Sigmoid colon (tissue), 4 donors: ENCODE measurements around the gene BRSK1.

Experiments
- POLR2A ChIP-seq, 2 donors: fragments of 450-650 bp; IDR thresholded peaks; one replicate each; pipeline ENCODE4 v1.6.1; 2016; ENCODE audit warnings: antibody characterized with exemption in 2 of 2, mild to moderate bottlenecking in 2 of 2, moderate library complexity in 2 of 2
- POLR2AphosphoS5 ChIP-seq, 4 donors: sonication (generic); formaldehyde crosslinking; IDR thresholded peaks; one replicate each; pipeline ENCODE4 v1.6.1; 2017; ENCODE audit warnings: antibody characterized with exemption in 4 of 4
- TF ChIP-seq, protein P1 (sequence below), 4 experiments: fragments of 450-650 bp in 3 of 4; fragments of 200-600 bp in 1 of 4; IDR thresholded peaks; one replicate each; pipeline ENCODE4 v1.5.1; 2016 to 2019; ENCODE audit warnings: antibody characterized with exemption in 4 of 4, mild to moderate bottlenecking in 3 of 4, moderate library complexity in 2 of 4

DNA sequence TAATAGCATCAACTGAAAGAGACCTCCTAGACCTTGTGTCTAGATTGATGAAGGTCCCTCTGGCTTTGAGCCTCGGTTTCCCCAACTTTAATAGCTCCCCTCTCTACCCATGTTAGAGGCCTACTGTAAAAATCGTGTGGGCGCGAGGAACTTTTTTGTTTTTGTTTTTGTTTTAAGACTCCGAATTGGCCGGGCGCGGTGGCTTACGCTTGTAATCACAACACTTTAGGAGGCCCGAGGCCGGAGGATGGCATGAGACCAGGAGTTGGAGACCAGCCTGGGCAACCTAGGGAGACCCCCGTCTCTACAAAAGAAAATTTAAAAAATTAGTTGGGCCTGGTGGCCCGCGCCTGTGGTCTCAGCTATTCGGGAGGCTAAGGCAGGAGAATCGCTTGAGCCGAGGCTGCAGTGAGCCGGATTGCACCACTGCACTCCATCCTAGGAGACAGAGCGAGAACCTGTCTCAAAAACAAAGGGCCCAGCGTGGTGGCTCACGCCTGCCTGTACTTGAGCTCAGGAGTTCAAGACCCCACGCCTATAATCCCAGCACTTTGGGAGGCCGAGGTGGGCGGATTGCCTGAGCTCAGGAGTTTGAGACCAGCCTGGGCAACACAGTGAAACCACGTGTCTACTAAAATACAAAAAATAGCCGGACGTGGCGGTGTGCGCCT lies 24.1 kb upstream of the BRSK1 start:
- TF ChIP-seq, protein P1, sequence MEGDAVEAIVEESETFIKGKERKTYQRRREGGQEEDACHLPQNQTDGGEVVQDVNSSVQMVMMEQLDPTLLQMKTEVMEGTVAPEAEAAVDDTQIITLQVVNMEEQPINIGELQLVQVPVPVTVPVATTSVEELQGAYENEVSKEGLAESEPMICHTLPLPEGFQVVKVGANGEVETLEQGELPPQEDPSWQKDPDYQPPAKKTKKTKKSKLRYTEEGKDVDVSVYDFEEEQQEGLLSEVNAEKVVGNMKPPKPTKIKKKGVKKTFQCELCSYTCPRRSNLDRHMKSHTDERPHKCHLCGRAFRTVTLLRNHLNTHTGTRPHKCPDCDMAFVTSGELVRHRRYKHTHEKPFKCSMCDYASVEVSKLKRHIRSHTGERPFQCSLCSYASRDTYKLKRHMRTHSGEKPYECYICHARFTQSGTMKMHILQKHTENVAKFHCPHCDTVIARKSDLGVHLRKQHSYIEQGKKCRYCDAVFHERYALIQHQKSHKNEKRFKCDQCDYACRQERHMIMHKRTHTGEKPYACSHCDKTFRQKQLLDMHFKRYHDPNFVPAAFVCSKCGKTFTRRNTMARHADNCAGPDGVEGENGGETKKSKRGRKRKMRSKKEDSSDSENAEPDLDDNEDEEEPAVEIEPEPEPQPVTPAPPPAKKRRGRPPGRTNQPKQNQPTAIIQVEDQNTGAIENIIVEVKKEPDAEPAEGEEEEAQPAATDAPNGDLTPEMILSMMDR (IDR thresholded peaks at IDR 0.05): no peak
- TF ChIP-seq POLR2A (IDR thresholded peaks at IDR 0.05) (no peak), POLR2AphosphoS5 (IDR thresholded peaks at IDR 0.05) (no peak)
